ENCODE data around the gene TIE1. TPM values are rescaled to one million over a fixed set of nuclear protein-coding genes. Genes with fewer than 3 reads are reported as not detected.

The TIE1 gene
- total RNA-seq, 1 experiment from 2014 or later: not detected

DNA sequence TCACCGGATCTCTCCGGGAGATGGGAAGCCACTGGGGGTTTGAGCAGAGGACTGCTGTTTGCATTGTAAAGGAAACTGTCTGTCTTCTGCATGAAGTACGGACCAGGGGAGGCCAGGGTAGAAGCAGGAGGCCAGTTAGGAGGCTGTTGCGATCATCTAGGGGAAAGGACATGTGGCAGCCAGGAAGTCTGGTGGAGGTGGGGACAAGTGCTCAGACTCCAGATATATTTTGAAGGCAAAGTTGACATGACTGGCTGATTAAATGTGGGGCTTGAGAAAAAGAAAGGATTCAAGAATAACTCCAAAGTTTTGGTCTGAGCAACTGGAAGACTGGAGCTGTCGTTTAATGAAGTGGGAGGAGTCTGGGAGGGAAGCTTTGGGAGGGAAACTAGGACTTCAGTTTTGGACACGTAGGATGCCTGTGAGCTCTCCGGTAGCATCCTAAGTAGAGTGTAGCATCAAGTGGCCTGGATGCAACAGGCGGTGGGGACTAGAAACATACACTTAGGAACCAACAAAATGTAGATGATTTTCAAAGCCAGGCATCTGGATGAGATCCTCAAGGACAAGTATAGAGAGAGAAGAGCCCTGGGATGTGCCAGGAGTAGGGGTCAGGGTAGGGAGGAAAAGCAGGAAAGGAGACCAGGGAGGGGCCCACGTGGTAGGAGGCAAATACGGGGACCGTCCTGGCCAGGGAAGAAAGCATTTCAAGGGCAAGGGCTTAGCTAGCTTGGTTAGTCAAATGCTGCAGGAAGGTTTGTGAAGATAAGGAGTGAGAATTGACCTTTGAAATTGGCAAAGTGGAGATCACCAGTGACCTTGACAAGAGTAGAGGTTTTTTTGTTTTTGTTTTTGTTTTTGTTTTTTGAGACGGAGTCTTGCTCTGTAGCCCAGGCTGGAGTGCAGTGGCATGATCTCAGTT is 11.7 kb upstream of the TIE1 start:
- DNase-seq (ENCODE audit: extremely low read depth, low read depth): no peak

DNA sequence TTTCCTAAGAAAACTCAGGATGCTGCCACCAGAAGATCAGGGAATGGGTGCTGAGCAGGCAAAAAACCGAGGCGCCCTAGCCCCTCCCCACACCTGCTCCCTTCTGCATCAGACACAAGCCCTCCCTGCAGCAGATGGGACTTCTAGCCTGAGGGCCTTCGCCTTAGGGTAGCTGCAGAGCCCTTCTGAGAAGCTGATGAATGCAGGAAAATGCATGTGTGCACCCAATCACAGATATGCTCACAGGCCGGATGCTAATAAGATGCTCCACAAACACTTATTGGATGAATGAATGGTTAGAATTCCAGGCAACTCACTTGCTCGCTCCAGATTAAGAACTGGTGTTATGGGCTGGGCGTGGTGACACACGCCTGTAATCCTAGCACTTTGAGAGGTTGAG is 8.6 kb upstream of the TIE1 start:
- DNase-seq (ENCODE audit: extremely low read depth, low read depth): no peak

DNA sequence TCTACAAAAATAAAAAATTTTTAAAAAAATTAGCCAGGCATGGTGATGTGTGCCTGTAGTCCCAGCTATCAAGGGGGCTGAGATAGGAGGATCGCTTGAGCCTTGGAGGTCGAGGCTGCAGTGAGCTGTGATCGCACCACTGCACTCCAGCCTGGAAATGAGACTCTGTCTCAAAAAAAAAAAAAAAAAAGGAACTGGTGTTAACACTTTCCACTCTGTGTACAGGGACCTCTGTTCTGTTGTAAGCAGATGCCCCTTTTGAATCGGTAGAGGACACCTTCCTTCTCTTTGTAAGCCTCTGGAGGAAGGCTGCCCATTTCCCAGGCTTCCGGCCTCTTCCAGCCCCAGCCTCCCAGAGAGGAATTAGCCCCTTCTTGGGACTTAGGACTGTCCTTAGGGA is 8.1 kb upstream of the TIE1 start:
- DNase-seq (ENCODE audit: extremely low read depth, low read depth): no peak

DNA sequence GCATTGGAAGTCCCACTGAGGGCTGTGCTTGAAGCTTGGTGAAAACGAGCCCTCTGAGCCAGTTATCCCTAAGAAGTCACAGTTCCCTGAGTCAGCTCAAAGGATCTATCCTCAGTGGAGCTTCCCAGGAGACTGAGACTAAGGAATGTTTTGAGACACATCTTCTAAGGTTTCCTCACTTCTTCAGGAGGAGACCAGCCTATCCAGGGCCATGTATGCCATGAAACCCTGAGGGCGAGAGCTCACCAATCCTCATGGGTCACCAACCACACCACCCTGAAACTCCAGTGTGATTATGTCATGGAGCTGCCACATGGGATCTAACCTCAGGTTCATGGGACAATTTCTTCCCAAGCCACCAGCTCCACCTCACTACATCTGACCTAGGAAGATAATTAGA is 7.6 kb upstream of the TIE1 start:
- no peak for DNase-seq (ENCODE audit: extremely low read depth, low read depth)

DNA sequence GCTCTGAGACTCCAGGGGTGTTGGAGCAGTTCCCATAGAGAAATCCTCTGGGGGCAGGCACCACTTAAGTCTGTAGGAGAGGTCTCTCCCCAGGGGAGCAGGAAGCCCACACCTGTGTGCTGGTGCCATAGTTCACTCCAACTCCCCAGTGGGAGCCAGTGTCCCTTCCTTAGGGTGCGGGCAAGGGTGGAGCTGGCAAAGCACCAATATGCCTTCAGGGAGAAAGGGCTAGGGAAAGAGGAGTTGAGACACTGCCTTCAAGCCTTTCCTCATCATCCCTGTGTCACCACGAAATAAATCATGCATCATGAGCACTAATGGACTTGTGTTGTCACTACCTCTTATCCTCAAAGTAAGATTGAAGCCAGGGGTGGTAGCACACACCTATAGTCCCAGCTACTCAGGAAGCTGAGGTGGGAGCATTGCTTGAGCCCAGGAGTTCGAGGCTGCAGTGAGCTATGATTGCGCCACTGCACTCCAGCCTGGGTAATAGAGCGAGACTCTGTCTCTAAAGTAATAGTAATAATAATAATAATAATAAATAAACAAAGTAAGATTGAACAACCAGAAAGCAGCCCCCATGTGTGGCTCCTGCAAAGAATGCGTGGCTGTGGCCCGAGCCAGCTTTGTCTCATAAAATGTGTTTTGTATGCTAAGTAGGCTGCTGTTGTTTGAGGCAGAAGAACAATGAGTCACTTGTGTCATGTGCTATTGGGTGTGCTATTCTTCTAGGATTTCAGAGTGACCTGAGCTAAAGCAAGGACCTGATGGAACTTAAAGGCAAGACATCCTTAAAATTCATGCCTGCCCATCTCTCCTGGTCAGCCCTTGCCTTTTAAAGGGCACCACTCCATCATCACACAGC is 6.7 kb upstream of the TIE1 start:
- DNase-seq (ENCODE audit: extremely low read depth, low read depth): no peak

DNA sequence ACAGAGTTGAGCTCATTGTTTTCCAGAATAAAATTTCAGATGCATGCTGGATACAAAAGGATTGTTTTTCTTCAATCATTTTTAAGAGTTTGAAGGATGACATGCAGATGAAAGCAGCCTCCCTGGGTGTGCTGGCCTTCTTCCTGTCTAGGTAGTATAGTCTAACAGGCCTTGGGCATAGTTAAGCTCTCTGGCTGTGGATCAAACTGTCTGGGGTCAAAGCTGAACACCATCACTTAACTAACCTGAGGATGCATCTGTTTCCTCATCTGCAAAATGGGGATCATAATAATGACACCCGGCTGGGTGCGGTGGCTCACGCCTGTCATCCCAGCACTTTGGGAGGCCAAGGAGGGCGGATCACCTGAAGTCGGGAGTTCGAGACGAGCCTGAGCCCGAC is 6.0 kb upstream of the TIE1 start:
- DNase-seq (ENCODE audit: extremely low read depth, low read depth): no peak

DNA sequence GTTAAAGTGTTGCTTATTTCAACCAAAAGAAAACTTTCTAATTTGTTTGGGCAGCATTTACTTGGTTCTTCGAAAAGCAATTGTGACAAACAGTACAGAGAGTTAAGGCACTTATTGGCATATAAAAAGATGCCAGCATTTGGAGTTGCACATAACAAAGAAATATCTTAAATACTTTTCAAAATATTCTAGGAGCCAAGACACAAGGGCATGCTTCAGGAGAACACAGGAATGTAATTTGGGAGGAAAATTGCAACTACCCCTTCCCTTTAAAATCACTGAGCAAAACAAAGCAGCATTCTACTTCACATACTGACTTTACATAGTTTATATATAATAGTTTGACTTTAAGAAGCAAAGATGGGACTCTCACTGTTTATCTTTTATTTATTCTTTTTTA is 4.6 kb upstream of the TIE1 start:
- DNase-seq (ENCODE audit: extremely low read depth, low read depth): no peak

DNA sequence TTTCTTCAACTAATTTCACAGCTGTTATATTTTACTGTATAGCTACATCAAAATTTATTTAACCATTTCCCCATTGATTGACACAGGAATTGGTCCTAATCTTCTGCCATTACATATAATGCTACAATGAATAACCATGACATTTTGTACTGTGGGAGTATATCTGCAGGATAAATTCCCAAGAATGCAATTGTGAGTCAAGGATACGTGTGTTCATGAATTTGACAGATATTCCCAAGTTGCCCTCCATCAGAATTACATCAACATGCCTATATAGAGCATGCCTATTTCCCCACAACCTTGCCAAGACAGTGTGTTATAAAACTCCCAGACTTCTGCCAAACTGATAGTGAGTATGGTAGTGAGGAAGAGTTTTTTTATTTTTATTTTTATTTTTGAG is 2.7 kb upstream of the TIE1 start:
- no peak for DNase-seq (ENCODE audit: extremely low read depth, low read depth)

DNA sequence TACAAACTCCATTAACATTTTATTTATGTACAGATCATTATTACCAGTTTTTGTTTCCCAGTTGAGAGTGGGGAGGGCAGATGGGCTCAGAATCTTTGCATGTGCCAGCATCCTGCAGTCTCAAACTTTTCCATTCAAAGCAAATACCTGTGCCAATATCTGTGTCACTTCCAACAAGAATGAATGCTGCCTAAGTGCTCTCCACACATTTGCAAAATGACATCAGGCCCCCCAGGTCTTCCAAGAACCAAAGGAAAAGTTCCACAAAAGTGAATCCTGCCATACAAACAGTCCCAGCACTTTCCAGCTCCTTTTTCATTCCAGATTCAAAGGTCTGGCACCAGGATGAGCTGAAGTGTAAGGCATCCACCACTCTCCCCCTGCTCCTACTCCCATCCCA is 1.7 kb upstream of the TIE1 start:
- DNase-seq (ENCODE audit: extremely low read depth, low read depth): no peak

DNA sequence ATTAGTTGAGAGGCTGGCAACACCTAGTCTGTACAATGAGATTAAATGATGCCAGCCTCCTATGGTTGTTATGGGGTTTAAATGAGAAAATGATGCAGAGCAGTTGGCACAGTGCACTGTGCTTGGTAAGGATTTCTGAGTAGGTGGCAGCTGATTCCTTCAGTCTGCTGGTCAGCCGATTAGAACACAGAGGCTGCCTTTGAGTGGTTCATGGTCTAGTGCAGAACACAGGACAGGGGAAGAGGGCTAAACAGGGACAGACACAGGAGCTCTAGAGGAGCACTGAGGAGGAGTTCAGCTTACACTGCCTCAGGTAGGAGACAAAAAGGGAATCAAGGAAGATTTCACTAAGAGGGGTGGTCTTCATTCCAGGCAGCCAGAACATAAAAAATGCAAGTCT is 1.4 kb downstream of the TIE1 start:
- DNase-seq (ENCODE audit: extremely low read depth, low read depth): no peak

DNA sequence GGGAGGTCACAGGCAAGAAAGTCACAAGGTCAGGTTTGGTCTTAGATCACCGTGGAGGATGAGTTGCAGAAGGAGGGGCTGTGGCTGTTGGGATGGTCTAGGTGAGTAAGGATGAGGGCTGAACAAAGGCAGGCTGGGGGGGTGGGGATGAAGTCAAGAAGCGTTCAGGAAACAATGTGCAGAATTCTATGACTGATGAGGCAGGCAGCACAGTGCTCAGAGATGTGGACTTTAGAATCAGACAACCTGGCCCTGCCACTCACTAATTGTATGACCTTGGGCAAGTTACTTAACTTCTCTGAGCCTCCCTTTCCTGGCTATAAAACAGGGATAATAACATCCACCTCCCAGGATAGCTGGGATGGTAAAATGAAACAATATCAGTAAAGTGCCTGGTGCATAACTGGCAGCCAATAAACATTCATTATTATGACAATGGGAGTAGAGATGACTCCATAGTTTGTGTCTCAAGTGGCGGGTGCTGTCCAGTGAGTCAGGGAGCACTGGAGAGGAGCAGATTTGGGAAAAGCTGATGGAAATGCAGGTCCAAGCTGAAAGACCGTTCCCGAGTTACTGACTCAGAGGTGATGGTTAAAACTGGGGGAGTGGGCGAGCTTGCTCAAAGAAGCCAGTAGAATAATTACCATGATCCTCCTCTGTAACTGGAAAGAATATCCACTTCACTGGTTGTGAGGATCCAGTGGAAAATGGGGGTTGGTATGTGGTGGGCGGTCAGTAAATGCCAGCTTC is 2.1 kb downstream of the TIE1 start:
- no peak for DNase-seq (ENCODE audit: extremely low read depth, low read depth)

DNA sequence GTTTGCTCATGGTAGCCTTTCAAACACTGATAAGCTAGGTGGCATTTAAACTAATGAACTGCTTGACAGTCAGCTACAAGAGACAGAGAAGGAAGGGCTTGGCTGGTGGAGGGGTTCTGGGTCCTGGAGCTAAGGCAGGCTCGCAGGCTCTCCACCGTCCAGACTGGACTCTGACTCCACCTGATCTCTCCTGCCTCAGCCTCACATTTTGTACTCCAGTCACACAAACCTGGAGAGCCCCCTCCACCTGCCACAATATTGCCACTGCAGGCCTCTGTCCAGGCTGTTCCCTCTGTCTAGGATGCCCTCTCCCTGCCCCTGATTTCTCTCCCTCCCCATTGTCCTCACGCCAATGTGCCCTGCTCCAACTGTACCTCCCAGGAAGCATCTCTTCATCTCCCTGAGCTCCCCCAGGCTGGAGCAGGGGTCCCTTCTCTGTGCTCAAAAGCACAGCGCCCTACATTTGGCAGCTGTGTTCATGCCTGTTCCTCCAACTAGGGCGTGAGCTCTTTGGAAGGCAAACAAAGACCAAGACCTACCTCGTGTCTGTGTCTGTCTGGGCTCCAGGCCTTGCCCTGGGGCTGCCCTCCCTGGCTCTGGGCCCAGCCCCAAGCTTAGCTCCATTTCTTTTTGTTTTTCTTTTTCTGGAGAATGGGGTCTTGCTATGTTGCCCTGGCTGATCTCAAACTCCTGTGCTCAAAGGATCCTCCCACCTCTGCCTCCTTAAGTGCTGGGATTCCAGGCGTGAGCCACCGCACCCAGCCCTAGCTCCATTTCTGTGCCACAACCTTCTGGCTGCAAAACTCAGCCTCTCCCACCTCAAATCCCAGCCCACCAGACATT is 2.9 kb downstream of the TIE1 start:
- DNase-seq (ENCODE audit: extremely low read depth, low read depth): no peak

DNA sequence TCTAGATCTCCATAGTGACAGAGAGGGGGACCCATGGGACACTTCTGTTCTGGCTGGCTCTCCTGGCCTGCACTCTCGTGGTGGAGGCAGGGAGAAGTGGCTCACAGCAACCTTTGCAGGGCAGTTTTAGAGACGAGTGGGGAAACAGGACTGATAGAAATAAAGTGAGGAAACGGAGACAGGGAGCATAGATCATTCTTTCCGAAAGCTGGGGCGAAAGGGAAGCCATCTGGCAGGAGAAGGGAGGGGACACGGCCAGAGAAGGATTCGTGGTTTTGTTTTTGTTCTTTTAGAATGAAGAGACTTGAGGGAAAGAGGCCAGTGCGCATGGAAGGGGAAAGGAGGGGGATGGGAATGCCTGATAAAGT is 3.5 kb downstream of the TIE1 start:
- DNase-seq (ENCODE audit: extremely low read depth, low read depth): no peak

DNA sequence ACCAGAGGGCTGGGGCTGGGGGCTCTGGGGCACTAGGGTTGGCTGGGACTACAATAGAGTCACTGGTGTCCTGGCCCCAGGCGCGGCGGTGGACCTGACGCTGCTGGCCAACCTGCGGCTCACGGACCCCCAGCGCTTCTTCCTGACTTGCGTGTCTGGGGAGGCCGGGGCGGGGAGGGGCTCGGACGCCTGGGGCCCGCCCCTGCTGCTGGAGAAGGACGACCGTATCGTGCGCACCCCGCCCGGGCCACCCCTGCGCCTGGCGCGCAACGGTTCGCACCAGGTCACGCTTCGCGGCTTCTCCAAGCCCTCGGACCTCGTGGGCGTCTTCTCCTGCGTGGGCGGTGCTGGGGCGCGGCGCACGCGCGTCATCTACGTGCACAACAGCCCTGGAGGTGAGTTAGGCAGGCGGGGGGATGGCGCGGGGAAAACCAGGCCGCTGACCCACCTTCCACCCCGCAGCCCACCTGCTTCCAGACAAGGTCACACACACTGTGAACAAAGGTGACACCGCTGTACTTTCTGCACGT is 4.1 kb downstream of the TIE1 start:
- DNase-seq (ENCODE audit: extremely low read depth, low read depth): no peak

DNA sequence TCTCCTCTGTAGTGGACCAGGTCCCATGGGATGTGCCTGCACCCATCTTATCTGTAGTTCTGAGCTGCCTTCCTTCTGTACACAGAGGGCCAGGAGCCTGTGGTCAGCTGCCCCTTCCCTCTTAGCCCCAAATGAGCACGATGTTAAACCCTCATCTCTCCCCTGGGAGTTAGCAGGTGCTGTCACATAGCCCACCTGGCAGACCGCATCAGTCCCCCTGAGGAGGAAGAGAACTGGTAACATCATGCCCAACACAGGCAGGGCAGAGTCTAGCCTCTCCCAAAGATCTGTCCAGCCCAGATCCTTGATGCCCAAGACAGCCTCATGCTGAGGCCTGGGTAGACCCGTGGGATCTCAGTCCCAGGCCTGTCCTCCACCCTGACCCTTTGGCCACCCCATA is 4.7 kb downstream of the TIE1 start:
- no peak for DNase-seq (ENCODE audit: extremely low read depth, low read depth)

DNA sequence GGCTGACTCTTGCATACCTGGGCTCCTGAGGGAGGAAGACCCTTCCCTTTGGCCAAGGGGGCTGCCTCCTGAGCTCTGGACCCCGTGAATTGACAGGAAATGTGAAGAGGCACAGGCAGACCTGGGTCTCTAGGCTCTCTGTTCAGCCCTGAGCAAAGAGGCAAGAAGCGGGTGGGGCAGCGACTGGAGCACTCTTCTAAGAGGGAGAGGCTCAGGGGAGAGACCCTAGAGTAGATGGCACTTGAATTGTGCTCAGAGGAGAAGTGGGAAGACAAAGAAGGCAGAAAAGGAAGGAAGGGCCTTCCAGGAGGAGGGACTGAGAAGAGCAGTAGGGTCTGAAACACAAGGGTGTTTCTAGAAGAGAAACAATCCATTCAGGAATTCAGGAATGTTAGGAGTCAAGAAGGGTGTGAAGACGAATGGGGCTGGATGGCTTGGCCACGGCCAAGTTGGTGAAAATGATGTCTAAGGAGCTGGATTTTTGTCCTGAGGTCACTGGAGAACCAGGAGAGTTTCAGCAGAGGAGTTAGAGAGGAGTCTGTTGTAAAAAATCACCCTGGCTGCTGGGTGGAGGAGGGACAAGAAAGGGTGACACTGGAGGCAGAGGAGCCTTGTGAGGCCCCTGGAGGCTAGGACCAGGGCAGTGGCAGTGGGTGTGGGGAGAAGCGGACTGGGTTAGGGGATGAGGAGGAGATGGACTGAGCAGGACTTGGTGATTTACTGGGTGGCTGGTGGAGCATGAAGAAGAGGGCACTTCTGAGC is 5.3 kb downstream of the TIE1 start:
- no peak for DNase-seq (ENCODE audit: extremely low read depth, low read depth)

DNA sequence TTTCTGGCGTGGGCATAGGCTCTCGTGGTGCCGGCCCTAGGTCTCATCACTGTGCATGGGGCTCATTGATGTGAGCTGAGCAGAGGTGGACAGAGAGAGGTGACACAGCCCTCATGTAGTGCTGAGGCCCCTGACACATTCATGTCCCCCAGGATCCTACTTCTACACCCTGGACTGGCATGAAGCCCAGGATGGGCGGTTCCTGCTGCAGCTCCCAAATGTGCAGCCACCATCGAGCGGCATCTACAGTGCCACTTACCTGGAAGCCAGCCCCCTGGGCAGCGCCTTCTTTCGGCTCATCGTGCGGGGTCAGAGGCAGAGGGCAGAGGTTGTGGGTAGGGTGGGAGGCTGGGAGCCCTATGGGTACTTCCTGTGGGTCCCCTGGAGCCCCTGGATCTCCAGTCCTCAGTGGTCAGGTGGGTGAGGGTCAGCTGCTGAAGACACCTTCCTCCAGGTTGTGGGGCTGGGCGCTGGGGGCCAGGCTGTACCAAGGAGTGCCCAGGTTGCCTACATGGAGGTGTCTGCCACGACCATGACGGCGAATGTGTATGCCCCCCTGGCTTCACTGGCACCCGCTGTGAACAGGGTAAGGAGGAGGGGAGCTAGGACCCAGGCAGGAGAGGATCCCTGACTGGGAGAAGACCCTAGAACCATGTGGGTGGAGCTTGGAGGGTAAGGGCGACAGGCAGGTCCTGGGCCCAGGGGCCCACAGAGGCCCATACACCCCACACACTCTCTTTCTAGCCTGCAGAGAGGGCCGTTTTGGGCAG is 6.1 kb downstream of the TIE1 start:
- no peak for DNase-seq (ENCODE audit: extremely low read depth, low read depth)

DNA sequence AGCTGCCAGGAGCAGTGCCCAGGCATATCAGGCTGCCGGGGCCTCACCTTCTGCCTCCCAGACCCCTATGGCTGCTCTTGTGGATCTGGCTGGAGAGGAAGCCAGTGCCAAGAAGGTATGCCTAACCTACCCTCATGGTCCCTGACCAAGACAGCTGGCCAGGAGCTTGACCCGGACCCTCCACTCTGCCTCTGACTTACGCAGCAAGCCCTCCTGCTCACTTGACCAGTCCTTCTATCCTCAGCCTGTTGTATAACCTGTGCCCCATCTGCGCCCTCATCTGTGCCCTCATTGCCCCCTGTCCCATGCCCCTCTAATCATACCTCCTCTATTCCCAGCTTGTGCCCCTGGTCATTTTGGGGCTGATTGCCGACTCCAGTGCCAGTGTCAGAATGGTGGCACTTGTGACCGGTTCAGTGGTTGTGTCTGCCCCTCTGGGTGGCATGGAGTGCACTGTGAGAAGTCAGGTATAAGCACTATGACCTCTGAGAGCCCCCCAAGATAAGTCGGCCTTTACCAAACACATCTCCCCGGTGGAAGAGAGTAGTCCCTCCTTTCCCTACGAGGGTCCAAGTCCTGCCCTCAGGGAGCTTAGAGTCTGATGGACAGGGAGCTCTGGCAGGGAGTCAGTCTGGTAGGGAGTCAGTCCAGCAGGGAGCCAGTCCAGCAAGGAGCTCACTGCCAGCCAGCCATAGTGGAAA is 6.8 kb downstream of the TIE1 start:
- no peak for DNase-seq (ENCODE audit: extremely low read depth, low read depth)
